Epithelial cell of esophagus (primary cell): Measurements from ENCODE around the gene CDC42EP5.

ENCODE experiments used
- DNase-seq: peaks from one replicate; pipeline ENCODE4 v3.0.0; 2010; ENCODE audit warnings: low read depth
- H3K4me3 ChIP-seq: 2 replicates; pipeline ENCODE4 v1.5.1; 2011; ENCODE audit warnings: mild to moderate bottlenecking, low read length, control low read depth
- TF ChIP-seq, protein P1 (sequence below): IDR thresholded peaks from 2 replicates; pipeline ENCODE4 v1.5.1; 2011; ENCODE audit warnings: low read depth, mild to moderate bottlenecking, low read length, control low read depth, inconsistent platforms; ENCODE audit not compliant: insufficient read depth; ENCODE audit errors: missing control alignments

CDC42EP5 gene

DNA sequence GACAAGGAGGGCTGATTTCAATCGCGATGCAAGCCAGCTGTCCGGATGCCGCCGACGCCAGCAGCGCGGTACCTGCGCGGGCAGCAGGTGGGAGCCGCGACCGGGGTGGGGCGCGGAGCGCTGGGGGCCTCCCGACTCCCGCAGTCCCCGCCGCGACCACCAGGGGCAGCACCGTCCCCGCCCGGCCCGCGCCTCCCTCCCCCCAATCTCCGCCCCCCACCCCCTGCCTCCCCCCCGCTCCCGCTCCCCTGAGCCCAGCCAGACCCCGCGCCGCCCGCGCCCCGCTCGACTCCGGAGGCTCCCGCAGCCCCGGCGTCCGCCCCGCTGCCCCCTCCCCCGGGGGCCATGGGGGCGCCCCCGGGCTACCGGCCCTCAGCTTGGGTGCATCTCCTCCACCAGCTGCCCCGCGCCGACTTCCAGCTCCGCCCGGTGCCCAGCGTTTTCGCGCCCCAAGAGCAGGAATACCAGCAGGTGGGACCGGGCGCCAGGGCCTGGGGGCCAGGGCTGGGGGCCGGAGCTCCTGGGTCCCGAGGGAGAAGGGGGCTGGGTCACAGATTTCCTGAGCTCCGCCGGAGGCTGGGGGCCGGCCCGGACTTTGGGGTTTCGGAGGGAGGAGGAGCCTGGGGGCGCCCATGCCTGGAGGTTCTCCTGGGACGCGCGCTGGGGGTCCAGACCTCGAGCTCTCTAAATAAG lies 57.7 kb downstream of the CDC42EP5 start, which contains the start of gene TTYH1:
Gene TTYH1, plus strand, starts transcription at position 257 of the 693 bp plus-strand sequence. Its CDS starts 89 bp downstream, at position 346.
- DNase-seq, result no peak
- no peak within 1 kb of the TSS for H3K4me3 ChIP-seq
- TF ChIP-seq, protein P1, sequence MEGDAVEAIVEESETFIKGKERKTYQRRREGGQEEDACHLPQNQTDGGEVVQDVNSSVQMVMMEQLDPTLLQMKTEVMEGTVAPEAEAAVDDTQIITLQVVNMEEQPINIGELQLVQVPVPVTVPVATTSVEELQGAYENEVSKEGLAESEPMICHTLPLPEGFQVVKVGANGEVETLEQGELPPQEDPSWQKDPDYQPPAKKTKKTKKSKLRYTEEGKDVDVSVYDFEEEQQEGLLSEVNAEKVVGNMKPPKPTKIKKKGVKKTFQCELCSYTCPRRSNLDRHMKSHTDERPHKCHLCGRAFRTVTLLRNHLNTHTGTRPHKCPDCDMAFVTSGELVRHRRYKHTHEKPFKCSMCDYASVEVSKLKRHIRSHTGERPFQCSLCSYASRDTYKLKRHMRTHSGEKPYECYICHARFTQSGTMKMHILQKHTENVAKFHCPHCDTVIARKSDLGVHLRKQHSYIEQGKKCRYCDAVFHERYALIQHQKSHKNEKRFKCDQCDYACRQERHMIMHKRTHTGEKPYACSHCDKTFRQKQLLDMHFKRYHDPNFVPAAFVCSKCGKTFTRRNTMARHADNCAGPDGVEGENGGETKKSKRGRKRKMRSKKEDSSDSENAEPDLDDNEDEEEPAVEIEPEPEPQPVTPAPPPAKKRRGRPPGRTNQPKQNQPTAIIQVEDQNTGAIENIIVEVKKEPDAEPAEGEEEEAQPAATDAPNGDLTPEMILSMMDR, result no peak
